Panc1 (cell line): Measurements from ENCODE around the gene USF1.

Source experiments
- POLR2AphosphoS5 ChIP-seq: IDR thresholded peaks from 2 replicates; pipeline ENCODE4 v1.6.1; 2012; ENCODE audit warnings: mild to moderate bottlenecking, low read depth, low read length, moderate library complexity
- SIN3A ChIP-seq: IDR thresholded peaks from 2 replicates; pipeline ENCODE4 v1.6.1; 2012; ENCODE audit warnings: low read depth, mild to moderate bottlenecking, low read length, moderate library complexity, borderline replicate concordance; ENCODE audit not compliant: insufficient read depth
- TCF7L2 ChIP-seq: IDR thresholded peaks from 2 replicates; pipeline ENCODE4 v1.6.1; 2011; ENCODE audit warnings: mild to moderate bottlenecking, low read depth, low read length, inconsistent platforms
- TF ChIP-seq, protein P1 (sequence below): fragments of 450-650 bp; IDR thresholded peaks from 2 replicates; pipeline ENCODE4 v1.5.1; 2017; ENCODE audit warnings: mild to moderate bottlenecking
- TF ChIP-seq, protein P2 (sequence below), 2 experiments: IDR thresholded peaks; 2 replicates each; pipeline ENCODE4 v1.6.1; 2011 to 2012; ENCODE audit warnings: low read depth in 2 of 2, control low read depth in 1 of 2, low read length in 1 of 2, mild to moderate bottlenecking in 1 of 2, moderate library complexity in 1 of 2; ENCODE audit not compliant: insufficient read depth in 1 of 2

DNA sequence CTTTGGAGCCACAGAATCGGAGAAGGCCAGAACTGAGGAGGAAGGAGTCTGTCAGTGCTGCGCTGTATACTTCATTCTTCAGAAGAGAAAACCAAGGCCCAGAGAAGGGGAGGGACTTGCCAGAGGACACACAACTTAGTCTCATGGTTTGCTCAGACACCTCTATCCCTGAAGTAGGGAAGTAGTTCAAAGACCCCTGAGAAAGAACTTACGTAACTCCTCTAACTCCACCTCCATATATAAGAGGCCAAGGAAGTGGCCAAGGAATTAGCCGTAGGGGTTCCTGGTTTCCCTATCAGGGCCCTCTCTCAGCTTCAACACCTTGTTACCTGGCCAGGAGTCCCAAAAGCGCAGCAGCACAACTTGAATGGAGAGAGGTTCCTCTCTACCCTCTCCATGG lies 44.2 kb upstream of the USF1 start:
- no peak for TF ChIP-seq SIN3A
- TF ChIP-seq, protein P1, sequence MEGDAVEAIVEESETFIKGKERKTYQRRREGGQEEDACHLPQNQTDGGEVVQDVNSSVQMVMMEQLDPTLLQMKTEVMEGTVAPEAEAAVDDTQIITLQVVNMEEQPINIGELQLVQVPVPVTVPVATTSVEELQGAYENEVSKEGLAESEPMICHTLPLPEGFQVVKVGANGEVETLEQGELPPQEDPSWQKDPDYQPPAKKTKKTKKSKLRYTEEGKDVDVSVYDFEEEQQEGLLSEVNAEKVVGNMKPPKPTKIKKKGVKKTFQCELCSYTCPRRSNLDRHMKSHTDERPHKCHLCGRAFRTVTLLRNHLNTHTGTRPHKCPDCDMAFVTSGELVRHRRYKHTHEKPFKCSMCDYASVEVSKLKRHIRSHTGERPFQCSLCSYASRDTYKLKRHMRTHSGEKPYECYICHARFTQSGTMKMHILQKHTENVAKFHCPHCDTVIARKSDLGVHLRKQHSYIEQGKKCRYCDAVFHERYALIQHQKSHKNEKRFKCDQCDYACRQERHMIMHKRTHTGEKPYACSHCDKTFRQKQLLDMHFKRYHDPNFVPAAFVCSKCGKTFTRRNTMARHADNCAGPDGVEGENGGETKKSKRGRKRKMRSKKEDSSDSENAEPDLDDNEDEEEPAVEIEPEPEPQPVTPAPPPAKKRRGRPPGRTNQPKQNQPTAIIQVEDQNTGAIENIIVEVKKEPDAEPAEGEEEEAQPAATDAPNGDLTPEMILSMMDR: no peak
- TF ChIP-seq POLR2AphosphoS5: no peak
- no peak for TF ChIP-seq TCF7L2
- TF ChIP-seq, protein P2, sequence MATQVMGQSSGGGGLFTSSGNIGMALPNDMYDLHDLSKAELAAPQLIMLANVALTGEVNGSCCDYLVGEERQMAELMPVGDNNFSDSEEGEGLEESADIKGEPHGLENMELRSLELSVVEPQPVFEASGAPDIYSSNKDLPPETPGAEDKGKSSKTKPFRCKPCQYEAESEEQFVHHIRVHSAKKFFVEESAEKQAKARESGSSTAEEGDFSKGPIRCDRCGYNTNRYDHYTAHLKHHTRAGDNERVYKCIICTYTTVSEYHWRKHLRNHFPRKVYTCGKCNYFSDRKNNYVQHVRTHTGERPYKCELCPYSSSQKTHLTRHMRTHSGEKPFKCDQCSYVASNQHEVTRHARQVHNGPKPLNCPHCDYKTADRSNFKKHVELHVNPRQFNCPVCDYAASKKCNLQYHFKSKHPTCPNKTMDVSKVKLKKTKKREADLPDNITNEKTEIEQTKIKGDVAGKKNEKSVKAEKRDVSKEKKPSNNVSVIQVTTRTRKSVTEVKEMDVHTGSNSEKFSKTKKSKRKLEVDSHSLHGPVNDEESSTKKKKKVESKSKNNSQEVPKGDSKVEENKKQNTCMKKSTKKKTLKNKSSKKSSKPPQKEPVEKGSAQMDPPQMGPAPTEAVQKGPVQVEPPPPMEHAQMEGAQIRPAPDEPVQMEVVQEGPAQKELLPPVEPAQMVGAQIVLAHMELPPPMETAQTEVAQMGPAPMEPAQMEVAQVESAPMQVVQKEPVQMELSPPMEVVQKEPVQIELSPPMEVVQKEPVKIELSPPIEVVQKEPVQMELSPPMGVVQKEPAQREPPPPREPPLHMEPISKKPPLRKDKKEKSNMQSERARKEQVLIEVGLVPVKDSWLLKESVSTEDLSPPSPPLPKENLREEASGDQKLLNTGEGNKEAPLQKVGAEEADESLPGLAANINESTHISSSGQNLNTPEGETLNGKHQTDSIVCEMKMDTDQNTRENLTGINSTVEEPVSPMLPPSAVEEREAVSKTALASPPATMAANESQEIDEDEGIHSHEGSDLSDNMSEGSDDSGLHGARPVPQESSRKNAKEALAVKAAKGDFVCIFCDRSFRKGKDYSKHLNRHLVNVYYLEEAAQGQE (IDR thresholded peaks at IDR 0.05; ENCODE audit: insufficient read depth in 1 of 2, low read depth in 2 of 2, low read length in 1 of 2): no peak
